ENCODE results near the gene KCNAB2.

The KCNAB2 gene

GRCh38 chr1:6144647-6145395 lies 99.1 kb downstream of the KCNAB2 start:
- in situ Hi-C loops (cut with MboI; ENCODE audit: low pct_unique_long_range_greater_than_20kb, low sequenced_read_pairs, unreplicated experiment) = no loop called here
- no peak for DNase-seq (ENCODE audit: low spot score)
- TF ChIP-seq, protein P1, sequence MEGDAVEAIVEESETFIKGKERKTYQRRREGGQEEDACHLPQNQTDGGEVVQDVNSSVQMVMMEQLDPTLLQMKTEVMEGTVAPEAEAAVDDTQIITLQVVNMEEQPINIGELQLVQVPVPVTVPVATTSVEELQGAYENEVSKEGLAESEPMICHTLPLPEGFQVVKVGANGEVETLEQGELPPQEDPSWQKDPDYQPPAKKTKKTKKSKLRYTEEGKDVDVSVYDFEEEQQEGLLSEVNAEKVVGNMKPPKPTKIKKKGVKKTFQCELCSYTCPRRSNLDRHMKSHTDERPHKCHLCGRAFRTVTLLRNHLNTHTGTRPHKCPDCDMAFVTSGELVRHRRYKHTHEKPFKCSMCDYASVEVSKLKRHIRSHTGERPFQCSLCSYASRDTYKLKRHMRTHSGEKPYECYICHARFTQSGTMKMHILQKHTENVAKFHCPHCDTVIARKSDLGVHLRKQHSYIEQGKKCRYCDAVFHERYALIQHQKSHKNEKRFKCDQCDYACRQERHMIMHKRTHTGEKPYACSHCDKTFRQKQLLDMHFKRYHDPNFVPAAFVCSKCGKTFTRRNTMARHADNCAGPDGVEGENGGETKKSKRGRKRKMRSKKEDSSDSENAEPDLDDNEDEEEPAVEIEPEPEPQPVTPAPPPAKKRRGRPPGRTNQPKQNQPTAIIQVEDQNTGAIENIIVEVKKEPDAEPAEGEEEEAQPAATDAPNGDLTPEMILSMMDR (IDR thresholded peaks at IDR 0.05; ENCODE audit: extremely low read depth, insufficient read depth, missing control alignments) = no peak

DNA sequence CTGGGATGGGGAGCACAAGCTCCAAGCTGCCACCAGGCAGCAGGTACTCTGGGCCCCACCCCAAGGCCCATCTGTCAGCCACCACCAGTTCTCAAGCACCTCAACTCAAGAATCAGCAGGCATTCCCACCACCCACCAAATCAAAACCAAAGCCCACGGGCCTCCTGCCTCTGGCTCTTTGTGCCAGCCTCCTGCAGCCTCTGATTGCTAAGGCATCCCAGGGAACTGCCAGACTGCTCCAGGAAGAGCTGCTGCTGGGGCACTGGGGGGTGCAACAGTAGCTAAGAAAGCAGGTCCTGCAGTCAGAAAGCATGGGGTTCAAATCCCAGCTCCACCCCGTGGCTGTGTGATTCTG lies 99.7 kb downstream of the KCNAB2 start:
- DNase-seq (ENCODE audit: low spot score) = no peak
- TF ChIP-seq, protein P1 (IDR thresholded peaks at IDR 0.05; ENCODE audit: extremely low read depth, insufficient read depth, missing control alignments) = no peak
- in situ Hi-C loops (cut with MboI; ENCODE audit: low pct_unique_long_range_greater_than_20kb, low sequenced_read_pairs, unreplicated experiment) = no loop called here

DNA sequence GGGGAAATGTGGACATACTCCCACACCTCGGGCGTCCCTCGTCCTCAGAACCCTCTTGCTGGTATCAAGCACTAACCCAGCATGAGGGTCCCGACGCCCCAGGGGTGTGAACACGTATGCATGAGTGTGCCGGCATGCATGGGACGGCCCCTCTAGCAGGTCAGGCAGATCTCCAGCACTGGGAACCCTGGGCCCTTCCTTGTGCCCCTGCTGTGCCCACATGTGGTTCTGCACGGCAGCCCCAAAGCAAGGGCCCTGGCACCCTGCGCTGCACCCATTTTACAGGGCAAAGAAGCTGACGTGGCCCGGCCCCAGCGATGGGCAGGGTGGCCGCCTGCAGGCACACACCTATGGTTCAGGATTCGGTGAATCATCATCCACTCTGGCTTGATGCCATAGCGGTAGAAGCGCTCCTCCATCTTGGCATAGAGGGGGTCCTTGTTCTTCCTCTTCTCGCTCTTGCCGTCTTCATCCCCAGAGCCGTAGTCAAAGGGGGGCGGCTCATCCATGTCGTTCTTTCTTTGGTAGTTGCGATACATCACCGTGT lies 100.2 kb downstream of the KCNAB2 start:
- no peak for DNase-seq (ENCODE audit: low spot score)
- TF ChIP-seq, protein P1 (IDR thresholded peaks at IDR 0.05; ENCODE audit: extremely low read depth, insufficient read depth, missing control alignments) = no peak
- in situ Hi-C loops (cut with MboI; ENCODE audit: low pct_unique_long_range_greater_than_20kb, low sequenced_read_pairs, unreplicated experiment) = no loop called here

DNA sequence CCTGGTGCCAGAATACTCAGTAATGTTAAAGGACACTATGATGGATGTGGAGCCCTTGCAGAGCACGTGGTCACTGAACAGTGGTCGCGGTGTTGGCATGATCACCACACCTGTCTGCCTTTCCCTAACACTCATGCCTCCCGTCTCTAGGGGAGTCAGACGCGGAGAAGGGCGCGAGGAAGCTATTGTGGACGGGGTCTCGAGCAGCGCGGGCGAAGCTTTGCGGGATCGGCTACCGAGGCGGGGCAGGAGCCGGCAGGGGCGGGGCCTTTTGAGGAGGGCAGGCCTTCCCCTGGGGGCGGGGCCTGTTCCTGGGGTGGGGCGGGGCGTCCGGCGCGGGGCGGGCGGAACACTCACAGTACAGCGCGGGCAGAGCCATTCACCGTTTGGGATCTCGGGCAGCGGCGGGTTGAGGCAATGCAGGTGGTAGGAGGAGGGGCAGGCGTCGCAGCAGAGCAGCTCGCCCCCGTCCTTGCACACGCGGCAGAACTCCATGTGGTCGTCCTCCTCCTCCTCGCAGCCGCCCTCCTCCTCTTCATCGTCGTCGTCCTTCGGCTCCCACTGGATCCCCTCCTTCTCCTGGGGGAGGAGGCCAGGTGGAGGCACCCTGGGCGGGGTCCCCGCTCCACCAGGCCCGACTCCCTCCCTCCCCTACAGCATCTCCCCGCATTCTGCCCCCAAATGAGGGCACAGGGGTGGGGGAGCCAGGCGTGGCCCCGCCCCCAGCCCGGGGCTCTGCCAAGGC lies 103.0 kb downstream of the KCNAB2 start:
- in situ Hi-C loops (cut with MboI; ENCODE audit: low pct_unique_long_range_greater_than_20kb, low sequenced_read_pairs, unreplicated experiment) = no loop called here
- peak; percentile 79 for DNase-seq (ENCODE audit: low spot score)
- TF ChIP-seq, protein P1 (IDR thresholded peaks at IDR 0.05; ENCODE audit: extremely low read depth, insufficient read depth, missing control alignments) = no peak

GRCh38 chr1:6149597-6149996 lies 103.9 kb downstream of the KCNAB2 start:
- no peak for DNase-seq (ENCODE audit: low spot score)
- in situ Hi-C loops (cut with MboI; ENCODE audit: low pct_unique_long_range_greater_than_20kb, low sequenced_read_pairs, unreplicated experiment) = no loop called here
- TF ChIP-seq, protein P1 (IDR thresholded peaks at IDR 0.05; ENCODE audit: extremely low read depth, insufficient read depth, missing control alignments) = no peak

GRCh38 chr1:6150006-6150938 lies 104.6 kb downstream of the KCNAB2 start:
- in situ Hi-C loops (cut with MboI; ENCODE audit: low pct_unique_long_range_greater_than_20kb, low sequenced_read_pairs, unreplicated experiment) = no loop called here
- DNase-seq (ENCODE audit: low spot score) = no peak
- TF ChIP-seq, protein P1 (IDR thresholded peaks at IDR 0.05; ENCODE audit: extremely low read depth, insufficient read depth, missing control alignments) = no peak
